Measurements from ENCODE around the gene RASSF6.

- no peak for TF ChIP-seq CTCF (IDR thresholded peaks at IDR 0.05)
- no peak for TF ChIP-seq EZH2 (IDR thresholded peaks at IDR 0.05; ENCODE audit: borderline replicate concordance, insufficient read depth, low read depth, low read length, poor library complexity, severe bottlenecking)
Measured at GRCh38 chr4:73664470-73664869, 44.2 kb upstream of the RASSF6 start.

Data from B cell (primary cell).